ENCODE results near the gene RRP12. TPM values are rescaled to one million over a fixed set of nuclear protein-coding genes. Genes with fewer than 3 reads are reported as not detected.

The RRP12 gene
- total and polyA plus RNA-seq, 11 donors, result 6.0 to 61.2 (median 21.5) TPM

DNA sequence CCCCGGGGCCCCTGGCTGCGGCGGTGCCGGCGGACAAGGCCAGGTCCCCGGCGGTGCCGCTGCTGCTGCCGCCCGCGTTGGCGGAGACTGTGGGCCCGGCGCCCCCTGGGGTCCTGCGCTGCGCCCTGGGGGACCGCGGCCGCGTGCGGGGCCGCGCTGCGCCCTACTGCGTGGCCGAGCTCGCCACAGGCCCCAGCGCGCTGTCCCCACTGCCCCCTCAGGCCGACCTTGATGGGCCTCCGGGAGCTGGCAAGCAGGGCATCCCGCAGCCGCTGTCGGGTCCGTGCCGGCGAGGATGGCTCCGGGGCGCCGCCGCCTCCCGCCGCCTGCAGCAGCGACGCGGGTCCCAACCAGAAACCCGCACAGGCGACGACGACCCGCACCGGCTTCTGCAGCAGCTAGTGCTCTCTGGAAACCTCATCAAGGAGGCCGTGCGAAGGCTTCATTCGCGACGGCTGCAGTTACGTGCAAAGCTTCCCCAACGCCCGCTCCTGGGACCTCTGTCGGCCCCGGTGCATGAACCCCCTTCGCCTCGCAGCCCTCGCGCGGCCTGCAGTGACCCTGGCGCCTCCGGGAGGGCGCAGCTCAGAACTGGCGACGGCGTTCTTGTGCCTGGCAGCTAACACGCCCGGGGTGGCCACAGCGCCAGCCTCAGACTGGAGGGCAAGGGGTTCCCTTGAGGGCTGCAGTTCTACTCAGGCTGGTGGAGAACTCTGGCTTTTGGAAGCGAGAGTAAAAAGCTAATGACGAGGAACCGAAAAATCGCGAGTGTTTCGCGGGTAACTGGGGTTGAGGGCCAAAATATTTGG lies 81.3 kb downstream of the RRP12 start:
- Histone ChIP-seq H3K36me3 (no peaks in the 10 kb centered on the region), H3K4me3 (peak overlapping the region; percentile 66 to 98 (median 84)), H3K27me3 (no peaks in the 10 kb centered on the region), H3K27ac (peak overlapping the region; percentile 93 to 100 (median 98)), H3K9me3 (no peaks in the 10 kb centered on the region), H3K4me1 (peaks cover 0 to 50% (median 20%) of the 10 kb centered on the region in 12 donors)
- ATAC-seq (peak in 3 of 4 donors; percentile 42 to 52 (median 49)), DNase-seq (peak; percentile 51 to 86 (median 58))
- TF ChIP-seq, protein P1, sequence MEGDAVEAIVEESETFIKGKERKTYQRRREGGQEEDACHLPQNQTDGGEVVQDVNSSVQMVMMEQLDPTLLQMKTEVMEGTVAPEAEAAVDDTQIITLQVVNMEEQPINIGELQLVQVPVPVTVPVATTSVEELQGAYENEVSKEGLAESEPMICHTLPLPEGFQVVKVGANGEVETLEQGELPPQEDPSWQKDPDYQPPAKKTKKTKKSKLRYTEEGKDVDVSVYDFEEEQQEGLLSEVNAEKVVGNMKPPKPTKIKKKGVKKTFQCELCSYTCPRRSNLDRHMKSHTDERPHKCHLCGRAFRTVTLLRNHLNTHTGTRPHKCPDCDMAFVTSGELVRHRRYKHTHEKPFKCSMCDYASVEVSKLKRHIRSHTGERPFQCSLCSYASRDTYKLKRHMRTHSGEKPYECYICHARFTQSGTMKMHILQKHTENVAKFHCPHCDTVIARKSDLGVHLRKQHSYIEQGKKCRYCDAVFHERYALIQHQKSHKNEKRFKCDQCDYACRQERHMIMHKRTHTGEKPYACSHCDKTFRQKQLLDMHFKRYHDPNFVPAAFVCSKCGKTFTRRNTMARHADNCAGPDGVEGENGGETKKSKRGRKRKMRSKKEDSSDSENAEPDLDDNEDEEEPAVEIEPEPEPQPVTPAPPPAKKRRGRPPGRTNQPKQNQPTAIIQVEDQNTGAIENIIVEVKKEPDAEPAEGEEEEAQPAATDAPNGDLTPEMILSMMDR (IDR thresholded peaks at IDR 0.05), result no peak
- no peak for TF ChIP-seq POLR2A (IDR thresholded peaks at IDR 0.05)
- WGBS, 4 donors, result 0 to 1% (median 0%) methylated on average over 21 to 83 of the region's 83 CpGs
- intact Hi-C loops (cut with DNase I), result loop anchor here in 6 of 10 donors (1.0 to 10.0 kb wide), 9 partner anchors 13 to 45 kb away; partner anchors contain the start of genes ARHGAP19 (in 1 of the 6) and FRAT2 (in 1 of the 6)

- DNase-seq (peak; percentile 90 to 95 (median 92)), ATAC-seq (peak; percentile 74 to 93 (median 90))
- H3K9me3 ChIP-seq, result no peaks in the 10 kb centered on the region
- no peaks in the 10 kb centered on the region for H3K36me3 ChIP-seq
- H3K27me3 ChIP-seq, result no peaks in the 10 kb centered on the region
- peak within 1 kb of the TSS; percentile 66 to 98 (median 84) for H3K4me3 ChIP-seq
- peak in 1 of 2 donors; percentile 84 for TF ChIP-seq POLR2A (IDR thresholded peaks at IDR 0.05)
- TF ChIP-seq, protein P1 (IDR thresholded peaks at IDR 0.05), result no peak
- intact Hi-C loops (cut with DNase I), result loop anchor here in 6 of 10 donors (1.0 to 5.0 kb wide), 6 partner anchors 14 to 42 kb away; partner anchors contain the start of gene ARHGAP19 (in 1 of the 6)
- WGBS, 4 donors, result 0 to 1% (median 1%) methylated on average over 27 to 79 of the region's 79 CpGs
- H3K4me1 ChIP-seq, result peaks cover 0 to 50% (median 20%) of the 10 kb centered on the region in 12 donors
- H3K27ac ChIP-seq, result peak within 1 kb of the TSS; percentile 93 to 100 (median 98)
These were observed 82.1 kb downstream of the RRP12 start, which contains the start of gene FRAT1 for GRCh38 chr10:97318772-97319651. Gene FRAT1 (plus strand): TSS chr10:97319271. CDS start chr10:97319454, 183 bp downstream.

DNA sequence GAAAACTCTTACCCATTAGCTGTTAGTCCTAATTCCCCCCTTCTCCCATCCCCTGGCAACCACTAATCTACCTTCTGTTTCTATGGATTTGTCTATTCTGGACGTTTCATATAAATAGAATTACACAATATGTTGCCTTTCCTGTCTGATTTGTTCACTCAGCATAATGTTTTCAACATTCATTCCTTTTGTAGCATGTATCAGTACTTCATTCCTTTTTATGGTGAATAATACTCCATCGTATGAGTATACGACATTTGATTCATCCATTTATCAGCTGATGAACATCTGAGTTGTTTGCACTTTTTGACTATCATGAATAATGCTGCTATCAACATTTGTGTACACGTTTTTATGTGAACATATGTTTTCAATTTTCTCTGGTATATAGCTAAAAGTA lies 86.5 kb downstream of the RRP12 start:
- 61 to 69% (median 68%) methylated on average over 4 of the region's 4 CpGs for WGBS, 4 donors
- ATAC-seq (no peak), DNase-seq (no peak)
- intact Hi-C loops (cut with DNase I), result loop anchor here in 2 of 10 donors (5.0 kb wide), 2 partner anchors 32 to 37 kb away; no protein-coding TSS in a partner anchor
- no peak overlapping the region for H3K27ac ChIP-seq
- H3K9me3 ChIP-seq, result no peaks in the 10 kb centered on the region
- no peak overlapping the region for H3K4me3 ChIP-seq
- H3K27me3 ChIP-seq, result no peaks in the 10 kb centered on the region
- TF ChIP-seq, protein P1 (IDR thresholded peaks at IDR 0.05), result no peak
- TF ChIP-seq POLR2A (IDR thresholded peaks at IDR 0.05), result no peak
- H3K36me3 ChIP-seq, result no peaks in the 10 kb centered on the region
- peaks cover 0 to 11% (median 1%) of the 10 kb centered on the region in 12 donors for H3K4me1 ChIP-seq

Measured in heart left ventricle (tissue), 16 donors.